Measurements from ENCODE around the gene HSP90AB1. TPM values are rescaled to one million over a fixed set of nuclear protein-coding genes. Genes with fewer than 3 reads are reported as not detected.

Gene HSP90AB1
- total RNA-seq, 6 experiments from 2014 or later: 847 to 1,026 (median 920) TPM

DNA sequence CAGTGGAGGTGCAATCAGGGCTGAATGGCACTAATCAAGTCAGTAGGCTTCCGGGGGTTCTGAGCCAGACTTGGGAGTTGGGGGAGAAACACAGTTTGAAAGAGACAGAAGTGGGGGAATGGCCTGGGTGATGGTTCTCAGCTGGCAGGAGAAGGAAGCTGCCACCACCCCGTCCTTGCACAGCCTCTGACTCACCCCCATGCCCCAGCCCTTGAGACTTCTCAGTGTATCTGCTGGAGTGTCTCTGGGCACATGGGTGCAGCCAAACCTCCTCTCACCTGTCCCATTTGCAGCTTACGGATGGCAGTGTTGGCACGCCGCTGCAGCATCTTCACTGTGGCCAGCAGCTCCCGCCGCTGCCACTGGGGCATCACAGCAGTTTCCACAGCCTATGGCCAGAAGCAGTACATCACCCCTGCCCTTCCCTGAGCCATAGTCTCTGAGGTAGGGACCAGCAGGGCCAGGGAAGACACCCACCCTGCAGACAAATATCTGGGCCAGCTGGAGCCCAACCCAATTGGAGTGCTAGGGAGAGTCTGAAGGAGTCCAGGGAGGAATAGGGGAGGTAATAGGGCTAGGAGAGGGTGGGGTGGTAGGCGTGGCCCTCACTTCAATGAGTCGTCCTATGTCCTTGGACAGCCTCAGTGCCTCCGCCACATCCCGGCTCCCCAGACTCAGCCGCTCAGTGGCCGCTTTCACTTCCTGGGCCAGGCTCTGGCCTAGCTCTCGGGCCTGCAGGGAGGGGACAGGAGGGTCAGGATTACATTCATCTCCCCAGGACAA lies 55.1 kb downstream of the HSP90AB1 start:
- H3K9me3 Mint-ChIP-seq: no peaks in the 10 kb centered on the region
- no peak for DNase-seq
- no peak overlapping the region for H3K27ac Mint-ChIP-seq
- peaks cover 12% of the 10 kb centered on the region for H3K36me3 Mint-ChIP-seq (ENCODE audit: low read depth)
- no peak overlapping the region for H3K4me3 Mint-ChIP-seq
- TF ChIP-seq, protein P1, sequence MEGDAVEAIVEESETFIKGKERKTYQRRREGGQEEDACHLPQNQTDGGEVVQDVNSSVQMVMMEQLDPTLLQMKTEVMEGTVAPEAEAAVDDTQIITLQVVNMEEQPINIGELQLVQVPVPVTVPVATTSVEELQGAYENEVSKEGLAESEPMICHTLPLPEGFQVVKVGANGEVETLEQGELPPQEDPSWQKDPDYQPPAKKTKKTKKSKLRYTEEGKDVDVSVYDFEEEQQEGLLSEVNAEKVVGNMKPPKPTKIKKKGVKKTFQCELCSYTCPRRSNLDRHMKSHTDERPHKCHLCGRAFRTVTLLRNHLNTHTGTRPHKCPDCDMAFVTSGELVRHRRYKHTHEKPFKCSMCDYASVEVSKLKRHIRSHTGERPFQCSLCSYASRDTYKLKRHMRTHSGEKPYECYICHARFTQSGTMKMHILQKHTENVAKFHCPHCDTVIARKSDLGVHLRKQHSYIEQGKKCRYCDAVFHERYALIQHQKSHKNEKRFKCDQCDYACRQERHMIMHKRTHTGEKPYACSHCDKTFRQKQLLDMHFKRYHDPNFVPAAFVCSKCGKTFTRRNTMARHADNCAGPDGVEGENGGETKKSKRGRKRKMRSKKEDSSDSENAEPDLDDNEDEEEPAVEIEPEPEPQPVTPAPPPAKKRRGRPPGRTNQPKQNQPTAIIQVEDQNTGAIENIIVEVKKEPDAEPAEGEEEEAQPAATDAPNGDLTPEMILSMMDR (IDR thresholded peaks at IDR 0.05): no peak
- peaks cover 15% of the 10 kb centered on the region for H3K27me3 Mint-ChIP-seq (ENCODE audit: insufficient read depth)
- no peaks in the 10 kb centered on the region for H3K4me1 Mint-ChIP-seq (ENCODE audit: low read depth)

- H3K27ac Mint-ChIP-seq: no peak overlapping the region
- TF ChIP-seq, protein P1 (IDR thresholded peaks at IDR 0.05): no peak
- H3K4me1 Mint-ChIP-seq (ENCODE audit: low read depth): no peaks in the 10 kb centered on the region
- peaks cover 12% of the 10 kb centered on the region for H3K36me3 Mint-ChIP-seq (ENCODE audit: low read depth)
- H3K9me3 Mint-ChIP-seq: no peaks in the 10 kb centered on the region
- peaks cover 13% of the 10 kb centered on the region for H3K27me3 Mint-ChIP-seq (ENCODE audit: insufficient read depth)
- H3K4me3 Mint-ChIP-seq: no peak overlapping the region
- DNase-seq: no peak
These were observed 56.0 kb downstream of the HSP90AB1 start for GRCh38 chr6:44302856-44303255.

Other genes with a start within 250 kb of the HSP90AB1 start
- gene MRPL14, start 119.6 kb upstream of the HSP90AB1 start, total RNA-seq (2021; fragmentation: NEBNext Ultra II Directional; extraction: Animal tissue kit (Norgen Biotek cat#: 25700)): 10 to 100 TPM; 50.9 to 64.2 (median 56.0) TPM
- gene TMEM63B, start 119.5 kb upstream of the HSP90AB1 start, total RNA-seq (2021; fragmentation: NEBNext Ultra II Directional; extraction: Animal tissue kit (Norgen Biotek cat#: 25700)): 10 to 100 TPM; 38.3 to 55.1 (median 44.7) TPM
- gene CAPN11, start 88.3 kb upstream of the HSP90AB1 start, total RNA-seq (2021; fragmentation: NEBNext Ultra II Directional; extraction: Animal tissue kit (Norgen Biotek cat#: 25700)): not detected
- gene MYMX, start 30.2 kb upstream of the HSP90AB1 start, total RNA-seq (2021; fragmentation: NEBNext Ultra II Directional; extraction: Animal tissue kit (Norgen Biotek cat#: 25700)): not detected
- 10 to 100 TPM; 14.9 to 29.9 (median 26.8) TPM for gene SLC29A1, start 23.5 kb upstream of the HSP90AB1 start, total RNA-seq (2021; fragmentation: NEBNext Ultra II Directional; extraction: Animal tissue kit (Norgen Biotek cat#: 25700))
- gene SLC35B2, start 10.4 kb downstream of the HSP90AB1 start, total RNA-seq (2021; fragmentation: NEBNext Ultra II Directional; extraction: Animal tissue kit (Norgen Biotek cat#: 25700)): 100 to 1,000 TPM; 108 to 132 (median 120) TPM
- 1 to 10 TPM; 4.2 to 6.7 (median 5.8) TPM for gene NFKBIE, start 18.4 kb downstream of the HSP90AB1 start, total RNA-seq (2021; fragmentation: NEBNext Ultra II Directional; extraction: Animal tissue kit (Norgen Biotek cat#: 25700))
- not detected for gene TMEM151B, start 23.3 kb downstream of the HSP90AB1 start, total RNA-seq (2021; fragmentation: NEBNext Ultra II Directional; extraction: Animal tissue kit (Norgen Biotek cat#: 25700))
- gene AARS2, start 66.2 kb downstream of the HSP90AB1 start, total RNA-seq (2021; fragmentation: NEBNext Ultra II Directional; extraction: Animal tissue kit (Norgen Biotek cat#: 25700)): 10 to 100 TPM in 5 of 6 experiments, 1 to 10 TPM in 1; 8.8 to 11.5 (median 10.7) TPM
- gene SPATS1, start 95.5 kb downstream of the HSP90AB1 start, total RNA-seq (2021; fragmentation: NEBNext Ultra II Directional; extraction: Animal tissue kit (Norgen Biotek cat#: 25700)): not detected
- gene CDC5L, start 140.6 kb downstream of the HSP90AB1 start, total RNA-seq (2021; fragmentation: NEBNext Ultra II Directional; extraction: Animal tissue kit (Norgen Biotek cat#: 25700)): 10 to 100 TPM; 17.9 to 23.5 (median 21.6) TPM

Data from HFFc6 (cell line).